ENCODE measurements around the gene ADGRG1.

GRCh38 chr16:57692636-57693035, 64.2 kb downstream of the ADGRG1 start:
- TF ChIP-seq SIN3A (IDR thresholded peaks at IDR 0.05; ENCODE audit: borderline replicate concordance, insufficient read depth, low read length) (no peak), TAF1 (IDR thresholded peaks at IDR 0.05; ENCODE audit: borderline replicate concordance, insufficient read depth, low read length) (no peak)

Data from PFSK-1 (cell line).